Mesodermal cell (in vitro differentiated cells): ENCODE measurements around the gene NDUFB11.

Source experiments
- H3K27ac ChIP-seq: 2 replicates; pipeline ENCODE4 v1.7.0; 2013; ENCODE audit warnings: mild to moderate bottlenecking, low read depth, low read length, moderate library complexity; ENCODE audit not compliant: severe bottlenecking
- H3K36me3 ChIP-seq: 2 replicates; pipeline ENCODE4 v1.7.1; 2013; ENCODE audit warnings: mild to moderate bottlenecking, low read length, moderate library complexity; ENCODE audit not compliant: control insufficient read depth, insufficient read depth
- H3K4me1 ChIP-seq: one replicate; pipeline ENCODE4 v1.7.1; 2013; ENCODE audit warnings: mild to moderate bottlenecking, low read length; ENCODE audit not compliant: insufficient read depth, control insufficient read depth, poor library complexity, severe bottlenecking
- H3K4me3 ChIP-seq: 2 replicates; pipeline ENCODE4 v1.7.0; 2013; ENCODE audit warnings: low read length, control low read depth, mild to moderate bottlenecking; ENCODE audit not compliant: insufficient read depth, poor library complexity, severe bottlenecking; ENCODE audit errors: extremely low read depth
- H3K9me3 ChIP-seq: 2 replicates; pipeline ENCODE4 v1.7.1; 2013; ENCODE audit warnings: mild to moderate bottlenecking, low read length, moderate library complexity; ENCODE audit not compliant: control insufficient read depth
- WGBS, 2 experiments: methylation state at CpG; one replicate each; pipeline ENCODE4 v1.1.5; 2013; ENCODE audit warnings: missing lambda C conversion rate in 2 of 2; ENCODE audit not compliant: insufficient coverage in 2 of 2; 5-methylcytosine and 5-hydroxymethylcytosine counted together

The NDUFB11 gene

GRCh38 chrX:47174846-47175587 lies 30.5 kb upstream of the NDUFB11 start:
- Histone ChIP-seq H3K4me1 (no peaks in the 10 kb centered on the region), H3K36me3 (peaks cover 58% of the 10 kb centered on the region), H3K27ac (no peak overlapping the region), H3K4me3 (no peak overlapping the region), H3K9me3 (no peaks in the 10 kb centered on the region)
- WGBS, 2 experiments: 83 to 91% methylated on average over 1 to 9 of the region's 23 CpGs

GRCh38 chrX:47174376-47174775 lies 29.9 kb upstream of the NDUFB11 start:
- peaks cover 56% of the 10 kb centered on the region for H3K36me3 ChIP-seq
- H3K4me1 ChIP-seq: no peaks in the 10 kb centered on the region
- WGBS, 2 experiments: 95 to 100% methylated on average over 4 to 6 of the region's 12 CpGs
- H3K9me3 ChIP-seq: no peaks in the 10 kb centered on the region
- no peak overlapping the region for H3K4me3 ChIP-seq
- H3K27ac ChIP-seq: no peak overlapping the region

GRCh38 chrX:47172971-47173792 lies 28.7 kb upstream of the NDUFB11 start:
- WGBS, 2 experiments: 95 to 96% methylated on average over 6 to 13 of the region's 18 CpGs
- H3K36me3 ChIP-seq: peaks cover 55% of the 10 kb centered on the region

GRCh38 chrX:47172549-47172948 lies 28.0 kb upstream of the NDUFB11 start:
- Histone ChIP-seq H3K36me3 (peaks cover 48% of the 10 kb centered on the region), H3K27ac (no peak overlapping the region), H3K4me1 (no peaks in the 10 kb centered on the region), H3K4me3 (no peak overlapping the region), H3K9me3 (no peaks in the 10 kb centered on the region)
- 97 to 100% methylated on average over 5 to 6 of the region's 7 CpGs for WGBS, 2 experiments

More at GRCh38 chrX:47172971-47173792, 28.7 kb upstream of the NDUFB11 start:
- Histone ChIP-seq H3K9me3 (no peaks in the 10 kb centered on the region), H3K27ac (no peak overlapping the region), H3K4me1 (no peaks in the 10 kb centered on the region), H3K4me3 (no peak overlapping the region)

GRCh38 chrX:47171996-47172395 lies 27.5 kb upstream of the NDUFB11 start:
- H3K27ac ChIP-seq: no peak overlapping the region
- H3K9me3 ChIP-seq: no peaks in the 10 kb centered on the region
- no peak overlapping the region for H3K4me3 ChIP-seq
- no peaks in the 10 kb centered on the region for H3K4me1 ChIP-seq
- WGBS, 2 experiments: 100% methylated on average over 1 of the region's 2 CpGs
- peaks cover 48% of the 10 kb centered on the region for H3K36me3 ChIP-seq

- 92 to 100% methylated on average over 6 to 8 of the region's 34 CpGs for WGBS, 2 experiments
- no peak overlapping the region for H3K27ac ChIP-seq
- peaks cover 45% of the 10 kb centered on the region for H3K36me3 ChIP-seq
- H3K9me3 ChIP-seq: no peaks in the 10 kb centered on the region
- H3K4me1 ChIP-seq: no peaks in the 10 kb centered on the region
- no peak overlapping the region for H3K4me3 ChIP-seq
These were observed 26.6 kb upstream of the NDUFB11 start for GRCh38 chrX:47170861-47171692.

- Histone ChIP-seq H3K9me3 (no peaks in the 10 kb centered on the region), H3K4me1 (no peaks in the 10 kb centered on the region), H3K27ac (no peak overlapping the region), H3K36me3 (peaks cover 39% of the 10 kb centered on the region), H3K4me3 (no peak overlapping the region)
- 85 to 100% methylated on average over 4 to 5 of the region's 13 CpGs for WGBS, 2 experiments
These were observed 25.4 kb upstream of the NDUFB11 start for GRCh38 chrX:47169726-47170515.

- 97 to 100% methylated on average over 7 to 10 of the region's 19 CpGs for WGBS, 2 experiments
- H3K36me3 ChIP-seq: peaks cover 41% of the 10 kb centered on the region
- H3K4me1 ChIP-seq: no peaks in the 10 kb centered on the region
- H3K9me3 ChIP-seq: no peaks in the 10 kb centered on the region
- H3K4me3 ChIP-seq: no peak overlapping the region
- no peak overlapping the region for H3K27ac ChIP-seq
These were observed 24.8 kb upstream of the NDUFB11 start for GRCh38 chrX:47169273-47169672.

GRCh38 chrX:47168495-47169073 lies 24.1 kb upstream of the NDUFB11 start:
- Histone ChIP-seq H3K36me3 (peaks cover 39% of the 10 kb centered on the region), H3K27ac (no peak overlapping the region), H3K9me3 (no peaks in the 10 kb centered on the region), H3K4me3 (no peak overlapping the region), H3K4me1 (no peaks in the 10 kb centered on the region)
- WGBS, 2 experiments: 81 to 87% methylated on average over 4 to 5 of the region's 6 CpGs
